HepG2 (cell line): ENCODE data around the gene PC. TPM values are rescaled to one million over a fixed set of nuclear protein-coding genes. Genes with fewer than 3 reads are reported as not detected.

Source experiments
- CBX2 ChIP-seq, 2 experiments: fragments of 200-600 bp in 1 of 2; sonication (generic); formaldehyde crosslinking in 1 of 2; IDR thresholded peaks; 2 replicates each; pipeline versions ENCODE4 v1.7.0 to v1.8.1; 2018 to 2022; ENCODE audit warnings: low read depth in 2 of 2, low read length in 1 of 2, mild to moderate bottlenecking in 1 of 2, missing genetic modification reagents in 1 of 2
- CBX5 ChIP-seq: sonication (generic); formaldehyde crosslinking; IDR thresholded peaks from 2 replicates; pipeline ENCODE4 v1.4.0; 2020; ENCODE audit warnings: missing genetic modification reagents, borderline replicate concordance
- DNMT1 ChIP-seq: sonication (generic); formaldehyde crosslinking; IDR thresholded peaks from 2 replicates; pipeline ENCODE4 v1.5.1; 2020; ENCODE audit warnings: mild to moderate bottlenecking, missing genetic modification reagents
- ELF1 ChIP-seq: sonication (generic); formaldehyde crosslinking; IDR thresholded peaks from 2 replicates; pipeline ENCODE4 v1.4.0; 2020; ENCODE audit warnings: missing genetic modification reagents
- ESRRA ChIP-seq: sonication (generic); formaldehyde crosslinking; IDR thresholded peaks from 2 replicates; pipeline ENCODE4 v1.5.1; 2020; ENCODE audit warnings: mild to moderate bottlenecking, low read depth, missing genetic modification reagents
- ETV5 ChIP-seq: IDR thresholded peaks from 2 replicates; pipeline ENCODE4 v1.6.1; 2018; ENCODE audit warnings: missing biosample characterization, missing genetic modification reagents, inconsistent platforms, borderline replicate concordance
- NFRKB ChIP-seq: fragments of 450-650 bp; IDR thresholded peaks from 2 replicates; pipeline ENCODE4 v1.6.1; 2017
- NFYC ChIP-seq: IDR thresholded peaks from 2 replicates; pipeline ENCODE4 v1.6.1; 2016; ENCODE audit warnings: missing genetic modification reagents, missing compliant biosample characterization
- RFXAP ChIP-seq: sonication (generic); formaldehyde crosslinking; IDR thresholded peaks from 2 replicates; pipeline ENCODE4 v1.4.0; 2020; ENCODE audit warnings: missing genetic modification reagents, borderline replicate concordance
- SIN3B ChIP-seq: fragments of 150-350 bp; IDR thresholded peaks from 2 replicates; pipeline ENCODE4 v1.6.1; 2014; ENCODE audit warnings: low read length
- SNAPC2 ChIP-seq: sonication (generic); formaldehyde crosslinking; IDR thresholded peaks from 2 replicates; pipeline ENCODE4 v1.8.1; 2022; ENCODE audit warnings: mild to moderate bottlenecking, missing genetic modification reagents
- ZBTB7B ChIP-seq: sonication (generic); formaldehyde crosslinking; IDR thresholded peaks from 2 replicates; pipeline ENCODE4 v1.4.0; 2020; ENCODE audit warnings: missing genetic modification reagents
- ZNF136 ChIP-seq: sonication (generic); formaldehyde crosslinking; IDR thresholded peaks from 2 replicates; pipeline ENCODE4 v1.8.1; 2022; ENCODE audit warnings: low read depth, mild to moderate bottlenecking, moderate library complexity, missing genetic modification reagents
- ZNF256 ChIP-seq: sonication (generic); formaldehyde crosslinking; conservative IDR thresholded peaks from 2 replicates; pipeline ENCODE4 v1.4.0; 2020; ENCODE audit warnings: missing genetic modification reagents
- ZNF383 ChIP-seq: sonication (generic); formaldehyde crosslinking; IDR thresholded peaks from 2 replicates; pipeline ENCODE4 v1.4.0; 2020; ENCODE audit warnings: missing genetic modification reagents, mild to moderate bottlenecking, borderline replicate concordance
- ZNF816 ChIP-seq: sonication (generic); formaldehyde crosslinking; IDR thresholded peaks from 2 replicates; pipeline ENCODE4 v1.8.0; 2022; ENCODE audit warnings: missing genetic modification reagents, mild to moderate bottlenecking, borderline replicate concordance
- polyA plus RNA-seq, 8 experiments: library from polyadenylated mRNA; depleted of rRNA in 3 of 8; stranded (reverse) in 7 of 8; unstranded in 1 of 8; fragments of >200 nt; fragmentation: Illumina TruSeq in 4 of 8; extraction: Trizol in 4 of 8; gene quantifications; 2 replicates each; pipeline versions ENCODE4 v1.2.1 to v1.2.3, GENCODE V29; 2011 to 2016; ENCODE audit warnings: low read depth in 4 of 8, missing spikeins in 1 of 8, mixed read lengths in 1 of 8; ENCODE audit not compliant: insufficient read depth in 1 of 8
- total RNA-seq, 5 experiments: library from RNA; depleted of rRNA; stranded (reverse); fragments of >200 nt; fragmentation: Illumina TruSeq; extraction: Trizol; gene quantifications; 2 replicates each; pipeline ENCODE4 v1.2.3, GENCODE V29; 2016; ENCODE audit warnings: low read depth in 1 of 5
- TF ChIP-seq, protein P1 (sequence below): fragments of 450-650 bp; IDR thresholded peaks from 2 replicates; pipeline ENCODE4 v1.6.1; 2017
- TF ChIP-seq, protein P2 (sequence below): sonication (generic); formaldehyde crosslinking; IDR thresholded peaks from 2 replicates; pipeline ENCODE4 v1.8.0; 2022; ENCODE audit warnings: missing genetic modification reagents, mild to moderate bottlenecking, inconsistent platforms, borderline replicate concordance
- TF ChIP-seq, protein P3 (sequence below): sonication (generic); formaldehyde crosslinking; IDR thresholded peaks from 2 replicates; pipeline ENCODE4 v1.4.0; 2020; ENCODE audit warnings: missing genetic modification reagents
- TF ChIP-seq, protein P4 (sequence below): sonication (generic); formaldehyde crosslinking; IDR thresholded peaks from 2 replicates; pipeline ENCODE4 v1.4.0; 2020; ENCODE audit warnings: missing genetic modification reagents
- TF ChIP-seq, protein P5 (sequence below), 2 experiments: sonication (generic) in 1 of 2; formaldehyde crosslinking in 1 of 2; IDR thresholded peaks; 2 replicates each; pipeline versions ENCODE4 v1.5.1 to v1.6.1; 2011 to 2020; ENCODE audit warnings: borderline replicate concordance in 1 of 2, low read depth in 1 of 2, low read length in 1 of 2, mild to moderate bottlenecking in 1 of 2, missing genetic modification reagents in 1 of 2, moderate library complexity in 1 of 2

PC gene
- total and polyA plus RNA-seq, 2 of the 13 experiments (the other 11 are each of a cell fraction or from before 2014, with no cell fraction given), result 29.0 to 39.0 TPM

DNA sequence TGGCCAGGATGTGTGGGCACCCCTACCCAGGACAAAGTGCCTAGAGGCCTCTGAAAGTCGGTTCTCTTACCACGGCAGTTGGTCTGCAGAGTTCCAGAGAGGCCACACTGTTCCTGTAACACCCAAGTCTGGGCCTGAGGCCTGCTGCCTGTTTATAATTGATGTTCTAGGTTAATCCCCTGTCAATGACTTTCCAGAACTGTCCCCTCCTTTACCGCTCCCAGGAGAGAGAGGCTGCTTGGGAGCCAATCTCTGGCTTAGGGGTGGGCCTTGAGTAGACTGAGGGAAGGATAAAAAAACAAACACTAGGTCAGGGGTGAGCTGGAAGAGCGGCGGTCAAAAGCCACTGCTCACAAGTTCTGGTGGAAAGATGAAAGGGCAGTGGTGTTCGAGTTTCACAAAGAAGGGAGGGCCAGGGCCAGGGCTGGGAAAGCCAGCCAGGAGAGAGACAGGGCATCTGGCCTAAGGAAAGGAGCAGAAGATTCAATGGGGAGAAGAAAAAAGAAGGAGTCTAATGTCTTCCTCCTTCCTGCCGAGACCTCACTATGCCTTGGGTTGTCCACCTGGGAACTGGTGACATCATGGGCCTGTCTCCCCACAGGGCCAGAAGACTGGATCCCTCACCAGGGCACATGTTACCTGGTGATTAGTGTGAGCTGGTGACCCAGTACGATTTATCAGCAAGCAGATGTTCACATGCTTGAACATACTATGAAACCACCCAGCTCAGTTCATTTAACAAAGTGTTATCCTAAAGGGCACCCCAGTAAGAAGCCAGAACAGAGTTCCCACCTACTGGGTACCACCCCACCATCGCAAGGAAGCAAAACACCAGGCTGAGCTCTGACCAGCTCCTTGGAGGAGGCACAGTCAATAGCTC, 50.2 kb downstream of the PC start (continued):
- TF ChIP-seq NFRKB (no peak), ZNF136 (CRISPR knock-in tag) (no peak), ETV5 (CRISPR knock-in tag) (no peak; the same call in 1 of the 2 replicates), SIN3B (no peak), ZBTB7B (CRISPR knock-in tag) (0 out of 2 replicates have a peak, but pooled peaks have one; percentile 53), ZNF383 (CRISPR knock-in tag) (no peak), ZNF816 (CRISPR knock-in tag) (no peak), CBX2 (IDR thresholded peaks at IDR 0.05; ENCODE audit: low read depth, low read length) (no peak), CBX2 (CRISPR knock-in tag; IDR thresholded peaks at IDR 0.05; ENCODE audit: low read depth) (no peak), ZNF256 (CRISPR knock-in tag) (no peak), RFXAP (CRISPR knock-in tag) (no peak), NFYC (peak; percentile 47), ELF1 (CRISPR knock-in tag) (no peak; the same call in 1 of the 2 replicates), SNAPC2 (CRISPR knock-in tag) (peak; percentile 80; the same call in 1 of the 2 replicates), CBX5 (CRISPR knock-in tag) (no peak; the same call in 1 of the 2 replicates), DNMT1 (no peak), ESRRA (CRISPR knock-in tag) (no peak; the same call in 1 of the 2 replicates)
- TF ChIP-seq, protein P1, sequence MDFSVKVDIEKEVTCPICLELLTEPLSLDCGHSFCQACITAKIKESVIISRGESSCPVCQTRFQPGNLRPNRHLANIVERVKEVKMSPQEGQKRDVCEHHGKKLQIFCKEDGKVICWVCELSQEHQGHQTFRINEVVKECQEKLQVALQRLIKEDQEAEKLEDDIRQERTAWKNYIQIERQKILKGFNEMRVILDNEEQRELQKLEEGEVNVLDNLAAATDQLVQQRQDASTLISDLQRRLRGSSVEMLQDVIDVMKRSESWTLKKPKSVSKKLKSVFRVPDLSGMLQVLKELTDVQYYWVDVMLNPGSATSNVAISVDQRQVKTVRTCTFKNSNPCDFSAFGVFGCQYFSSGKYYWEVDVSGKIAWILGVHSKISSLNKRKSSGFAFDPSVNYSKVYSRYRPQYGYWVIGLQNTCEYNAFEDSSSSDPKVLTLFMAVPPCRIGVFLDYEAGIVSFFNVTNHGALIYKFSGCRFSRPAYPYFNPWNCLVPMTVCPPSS, result no peak
- TF ChIP-seq, protein P2, sequence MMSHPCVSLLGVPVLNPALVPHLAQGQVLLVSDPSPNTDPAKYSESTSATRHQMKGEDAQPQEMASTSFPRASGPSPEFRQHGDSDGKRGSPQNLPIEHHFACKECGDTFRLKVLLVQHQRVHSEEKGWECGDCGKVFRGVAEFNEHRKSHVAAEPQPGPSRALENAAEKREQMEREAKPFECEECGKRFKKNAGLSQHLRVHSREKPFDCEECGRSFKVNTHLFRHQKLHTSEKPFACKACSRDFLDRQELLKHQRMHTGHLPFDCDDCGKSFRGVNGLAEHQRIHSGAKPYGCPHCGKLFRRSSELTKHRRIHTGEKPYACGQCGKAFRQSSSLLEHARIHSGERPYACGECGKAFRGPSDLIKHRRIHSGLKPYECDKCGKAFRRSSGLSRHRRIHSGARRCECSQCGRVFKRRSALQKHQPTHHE (CRISPR knock-in tag), result no peak
- TF ChIP-seq, protein P3, sequence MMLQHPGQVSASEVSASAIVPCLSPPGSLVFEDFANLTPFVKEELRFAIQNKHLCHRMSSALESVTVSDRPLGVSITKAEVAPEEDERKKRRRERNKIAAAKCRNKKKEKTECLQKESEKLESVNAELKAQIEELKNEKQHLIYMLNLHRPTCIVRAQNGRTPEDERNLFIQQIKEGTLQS (CRISPR knock-in tag), result no peak
- TF ChIP-seq, protein P4, sequence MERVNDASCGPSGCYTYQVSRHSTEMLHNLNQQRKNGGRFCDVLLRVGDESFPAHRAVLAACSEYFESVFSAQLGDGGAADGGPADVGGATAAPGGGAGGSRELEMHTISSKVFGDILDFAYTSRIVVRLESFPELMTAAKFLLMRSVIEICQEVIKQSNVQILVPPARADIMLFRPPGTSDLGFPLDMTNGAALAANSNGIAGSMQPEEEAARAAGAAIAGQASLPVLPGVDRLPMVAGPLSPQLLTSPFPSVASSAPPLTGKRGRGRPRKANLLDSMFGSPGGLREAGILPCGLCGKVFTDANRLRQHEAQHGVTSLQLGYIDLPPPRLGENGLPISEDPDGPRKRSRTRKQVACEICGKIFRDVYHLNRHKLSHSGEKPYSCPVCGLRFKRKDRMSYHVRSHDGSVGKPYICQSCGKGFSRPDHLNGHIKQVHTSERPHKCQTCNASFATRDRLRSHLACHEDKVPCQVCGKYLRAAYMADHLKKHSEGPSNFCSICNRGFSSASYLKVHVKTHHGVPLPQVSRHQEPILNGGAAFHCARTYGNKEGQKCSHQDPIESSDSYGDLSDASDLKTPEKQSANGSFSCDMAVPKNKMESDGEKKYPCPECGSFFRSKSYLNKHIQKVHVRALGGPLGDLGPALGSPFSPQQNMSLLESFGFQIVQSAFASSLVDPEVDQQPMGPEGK (CRISPR knock-in tag), result peak; percentile 34; the same call in 1 of the 2 replicates
- TF ChIP-seq, protein P5, sequence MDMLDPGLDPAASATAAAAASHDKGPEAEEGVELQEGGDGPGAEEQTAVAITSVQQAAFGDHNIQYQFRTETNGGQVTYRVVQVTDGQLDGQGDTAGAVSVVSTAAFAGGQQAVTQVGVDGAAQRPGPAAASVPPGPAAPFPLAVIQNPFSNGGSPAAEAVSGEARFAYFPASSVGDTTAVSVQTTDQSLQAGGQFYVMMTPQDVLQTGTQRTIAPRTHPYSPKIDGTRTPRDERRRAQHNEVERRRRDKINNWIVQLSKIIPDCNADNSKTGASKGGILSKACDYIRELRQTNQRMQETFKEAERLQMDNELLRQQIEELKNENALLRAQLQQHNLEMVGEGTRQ (IDR thresholded peaks at IDR 0.05; ENCODE audit: low read depth, low read length), result no peak
- TF ChIP-seq, protein P5 (CRISPR knock-in tag; IDR thresholded peaks at IDR 0.05; ENCODE audit: borderline replicate concordance), result no peak
